Natural killer cell (primary cell): ENCODE measurements around the gene KNDC1. TPM values are rescaled to one million over a fixed set of nuclear protein-coding genes. Genes with fewer than 3 reads are reported as not detected.

Experiments
- ATAC-seq, 3 donors: fragments of 150-1000 bp in 2 of 3; fragments of 200-7000 bp in 1 of 3; cut with Tn5 transposase; 1 replicate in 1 of 3; 2 replicates in 2 of 3; pipeline ENCODE4 v1.10.0; 2021; ENCODE audit warnings: mild to moderate bottlenecking in 2 of 3, moderate library complexity in 2 of 3
- DNase-seq, 2 donors: peaks; one replicate each; pipeline versions ENCODE4 v3.0.0 to v3.0.0-alpha.2; 2013 to 2021; ENCODE audit warnings: mixed read lengths in 1 of 2
- H3K27ac ChIP-seq: one replicate; pipeline ENCODE4 v1.5.1; 2013; ENCODE audit warnings: mild to moderate bottlenecking, low read length
- H3K27me3 ChIP-seq: one replicate; pipeline ENCODE4 v1.6.1; 2013; ENCODE audit warnings: low read length; ENCODE audit not compliant: control insufficient read depth, insufficient read depth
- H3K36me3 ChIP-seq: one replicate; pipeline ENCODE4 v1.6.1; 2013; ENCODE audit warnings: low read length; ENCODE audit not compliant: control insufficient read depth, insufficient read depth
- H3K4me1 ChIP-seq: one replicate; pipeline ENCODE4 v1.6.1; 2013; ENCODE audit warnings: low read length; ENCODE audit not compliant: control insufficient read depth, insufficient read depth
- H3K4me3 ChIP-seq: one replicate; pipeline ENCODE4 v1.5.1; 2013; ENCODE audit warnings: low read length
- H3K9me3 ChIP-seq: one replicate; pipeline ENCODE4 v1.6.1; 2013; ENCODE audit warnings: low read length; ENCODE audit not compliant: control insufficient read depth, insufficient read depth
- H3K27ac Mint-ChIP-seq, 2 donors: one replicate each; pipeline ENCODE4 v1.8.0; 2022; ENCODE audit warnings: mild to moderate bottlenecking in 2 of 2, mixed read lengths in 2 of 2, moderate library complexity in 1 of 2
- H3K27me3 Mint-ChIP-seq, 2 donors: one replicate each; pipeline ENCODE4 v1.8.0; 2022; ENCODE audit warnings: low read depth in 2 of 2, mixed read lengths in 2 of 2
- H3K36me3 Mint-ChIP-seq: one replicate; pipeline ENCODE4 v1.8.0; 2022; ENCODE audit warnings: mixed read lengths
- H3K4me1 Mint-ChIP-seq, 2 donors: one replicate each; pipeline ENCODE4 v1.8.0; 2022; ENCODE audit warnings: mixed read lengths in 2 of 2
- H3K4me3 Mint-ChIP-seq: one replicate; pipeline ENCODE4 v1.8.0; 2022; ENCODE audit warnings: mild to moderate bottlenecking, moderate library complexity, mixed read lengths
- H3K9me3 Mint-ChIP-seq, 2 donors: one replicate each; pipeline ENCODE4 v1.8.0; 2022; ENCODE audit warnings: mixed read lengths in 2 of 2
- WGBS: methylation state at CpG from one replicate; pipeline ENCODE4 v1.1.7; 2013; ENCODE audit warnings: missing lambda C conversion rate; ENCODE audit not compliant: insufficient coverage; 5-methylcytosine and 5-hydroxymethylcytosine counted together
- intact Hi-C: fragments of 100-400 bp; cut with micrococcal nuclease; formaldehyde crosslinking; loops from one replicate; pipeline ENCODE4 v1.14.2; 2022
- total RNA-seq, 4 donors: library from RNA; stranded (reverse); fragments of 120-200 nt in 1 of 4; gene quantifications; one replicate each; pipeline versions ENCODE4 v1.2.3 to v1.2.4, GENCODE V29; 2013 to 2022
- TF ChIP-seq, protein P1 (sequence below): fragments of 200-600 bp; IDR thresholded peaks from one replicate; pipeline ENCODE4 v1.8.0; 2022; ENCODE audit warnings: antibody characterized with exemption

The KNDC1 gene
- total RNA-seq, 3 donors from 2014 or later (not counting 1 experiment from before 2014, with no cell fraction given) = 2.1 to 5.9 TPM; not detected in 1

- H3K27ac Mint-ChIP-seq = no peak overlapping the region
- H3K4me3 ChIP-seq = no peak overlapping the region
Measured at GRCh38 chr10:133238466-133238804, 78.4 kb downstream of the KNDC1 start.

GRCh38 chr10:133239990-133240389, 80.0 kb downstream of the KNDC1 start:
- H3K4me1 ChIP-seq = peaks cover 45% of the 10 kb centered on the region
- ATAC-seq (no peak), DNase-seq (no peak)
- WGBS = 44% methylated on average over 15 of the region's 15 CpGs
- Mint-ChIP-seq H3K9me3 (no peaks in the 10 kb centered on the region), H3K36me3 (no peaks in the 10 kb centered on the region), H3K27ac (no peak overlapping the region), H3K4me3 (no peak overlapping the region), H3K27me3 (peaks cover 17 to 45% of the 10 kb centered on the region in 2 donors), H3K4me1 (peaks cover 6 to 43% of the 10 kb centered on the region in 2 donors)
- no peaks in the 10 kb centered on the region for H3K9me3 ChIP-seq
- H3K4me3 ChIP-seq = no peak overlapping the region
- peaks cover 24% of the 10 kb centered on the region for H3K27me3 ChIP-seq
- intact Hi-C loops = no loop called here
- no peak overlapping the region for H3K27ac ChIP-seq
- no peaks in the 10 kb centered on the region for H3K36me3 ChIP-seq
- TF ChIP-seq, protein P1, sequence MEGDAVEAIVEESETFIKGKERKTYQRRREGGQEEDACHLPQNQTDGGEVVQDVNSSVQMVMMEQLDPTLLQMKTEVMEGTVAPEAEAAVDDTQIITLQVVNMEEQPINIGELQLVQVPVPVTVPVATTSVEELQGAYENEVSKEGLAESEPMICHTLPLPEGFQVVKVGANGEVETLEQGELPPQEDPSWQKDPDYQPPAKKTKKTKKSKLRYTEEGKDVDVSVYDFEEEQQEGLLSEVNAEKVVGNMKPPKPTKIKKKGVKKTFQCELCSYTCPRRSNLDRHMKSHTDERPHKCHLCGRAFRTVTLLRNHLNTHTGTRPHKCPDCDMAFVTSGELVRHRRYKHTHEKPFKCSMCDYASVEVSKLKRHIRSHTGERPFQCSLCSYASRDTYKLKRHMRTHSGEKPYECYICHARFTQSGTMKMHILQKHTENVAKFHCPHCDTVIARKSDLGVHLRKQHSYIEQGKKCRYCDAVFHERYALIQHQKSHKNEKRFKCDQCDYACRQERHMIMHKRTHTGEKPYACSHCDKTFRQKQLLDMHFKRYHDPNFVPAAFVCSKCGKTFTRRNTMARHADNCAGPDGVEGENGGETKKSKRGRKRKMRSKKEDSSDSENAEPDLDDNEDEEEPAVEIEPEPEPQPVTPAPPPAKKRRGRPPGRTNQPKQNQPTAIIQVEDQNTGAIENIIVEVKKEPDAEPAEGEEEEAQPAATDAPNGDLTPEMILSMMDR = no peak

More at GRCh38 chr10:133238466-133238804, 78.4 kb downstream of the KNDC1 start:
- Mint-ChIP-seq H3K4me3 (peak overlapping the region; percentile 28), H3K4me1 (peaks cover 6 to 44% of the 10 kb centered on the region in 2 donors), H3K27me3 (peaks cover 23 to 51% of the 10 kb centered on the region in 2 donors), H3K9me3 (no peaks in the 10 kb centered on the region), H3K36me3 (no peaks in the 10 kb centered on the region)
- DNase-seq (no peak), ATAC-seq (no peak)
- TF ChIP-seq, protein P1 = no peak
- 79% methylated on average over 15 of the region's 15 CpGs for WGBS
- intact Hi-C loops = no loop called here
- no peaks in the 10 kb centered on the region for H3K36me3 ChIP-seq
- H3K27me3 ChIP-seq = peaks cover 24% of the 10 kb centered on the region
- no peak overlapping the region for H3K27ac ChIP-seq
- peaks cover 47% of the 10 kb centered on the region for H3K4me1 ChIP-seq
- H3K9me3 ChIP-seq = no peaks in the 10 kb centered on the region

GRCh38 chr10:133241501-133242205, 81.6 kb downstream of the KNDC1 start:
- TF ChIP-seq, protein P1 = no peak
- peaks cover 15% of the 10 kb centered on the region for H3K27me3 ChIP-seq
- H3K4me3 ChIP-seq = peak overlapping the region; percentile 46
- WGBS = 16% methylated on average over 25 of the region's 25 CpGs
- no peaks in the 10 kb centered on the region for H3K36me3 ChIP-seq
- H3K9me3 ChIP-seq = no peaks in the 10 kb centered on the region
- Mint-ChIP-seq H3K4me1 (peaks cover 6 to 33% of the 10 kb centered on the region in 2 donors), H3K4me3 (peak overlapping the region; percentile 71), H3K9me3 (no peaks in the 10 kb centered on the region), H3K36me3 (no peaks in the 10 kb centered on the region), H3K27me3 (peaks cover 17 to 41% of the 10 kb centered on the region in 2 donors), H3K27ac (peak overlapping the region in 1 of 2 donors; percentile 42)
- no peak overlapping the region for H3K27ac ChIP-seq
- peaks cover 29% of the 10 kb centered on the region for H3K4me1 ChIP-seq
- peak in 1 of 2 donors; percentile 42 for DNase-seq
- intact Hi-C loops = no loop called here
- ATAC-seq = peak; percentile 53 to 68 (median 53)
